Activated CD4-positive, alpha-beta T cell treated with anti-CD3 and anti-CD28 coated beads, Interleukin-2, amount 50 U/mL, for 24 hours (primary cell): ENCODE results near the gene TTC4.

Experiments used
- DNase-seq, 2 donors: peaks; one replicate each; pipeline ENCODE4 v3.0.0-alpha.2; 2020; ENCODE audit warnings: low read depth in 1 of 2, low spot score in 1 of 2

Gene TTC4

DNA sequence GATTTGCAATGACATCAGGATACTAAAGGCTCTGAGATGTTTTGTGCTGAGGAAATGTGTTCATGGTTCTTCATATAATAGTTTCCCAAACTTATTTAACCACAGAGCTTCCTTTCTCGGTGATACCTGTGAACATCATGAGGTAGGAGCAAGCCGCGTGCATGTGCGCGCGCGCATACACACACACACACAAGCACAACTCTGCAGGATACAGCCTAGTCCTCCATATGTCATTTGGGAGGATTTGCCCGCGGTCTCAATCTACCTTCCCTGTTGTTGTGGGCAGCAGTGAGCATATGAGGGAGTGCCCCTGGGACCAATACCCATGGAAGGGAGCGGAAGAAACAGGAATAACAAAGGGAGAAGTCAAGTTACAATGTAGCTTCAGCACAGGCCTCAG lies 12.2 kb upstream of the TTC4 start:
- no peak for DNase-seq

DNA sequence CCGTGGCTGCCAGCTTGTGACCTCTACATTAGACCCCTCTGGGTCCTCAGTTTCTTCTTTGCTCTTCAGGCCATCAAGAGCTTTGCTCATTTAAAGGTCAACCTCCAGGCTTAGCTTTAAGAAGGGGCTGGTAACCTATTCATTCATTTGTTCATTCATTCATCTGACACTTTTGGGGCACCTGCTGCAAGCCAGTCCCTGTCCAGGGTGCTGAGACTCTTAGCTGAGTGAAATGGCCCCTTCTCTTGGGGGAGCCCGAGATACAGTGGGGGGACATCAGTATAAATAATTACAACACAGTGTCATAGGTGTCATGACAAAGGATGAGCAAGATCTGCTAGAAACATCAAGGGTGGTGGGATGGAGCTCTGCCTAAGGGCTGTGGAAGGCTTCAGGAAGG lies 10.5 kb upstream of the TTC4 start:
- DNase-seq, result no peak

DNA sequence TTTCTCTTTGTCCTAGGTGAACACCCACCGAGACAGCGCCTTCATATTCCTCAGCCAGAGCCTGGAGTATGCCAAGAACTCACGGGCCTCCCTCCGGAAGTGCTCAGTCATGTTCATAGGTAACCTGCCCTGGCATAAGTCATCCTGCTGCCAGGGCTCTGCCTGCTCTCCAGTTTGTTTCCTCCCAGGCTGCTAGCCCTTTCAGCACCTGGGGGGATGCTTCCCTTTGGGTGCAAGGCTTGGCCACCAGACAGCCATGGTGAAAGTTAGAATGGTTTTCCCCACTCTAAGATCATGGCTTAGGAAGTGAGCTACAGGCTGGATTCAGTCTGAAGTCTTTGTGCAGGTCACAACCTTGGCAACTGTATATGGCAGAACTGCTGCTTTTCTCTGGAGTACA lies 9.2 kb upstream of the TTC4 start:
- no peak for DNase-seq

DNA sequence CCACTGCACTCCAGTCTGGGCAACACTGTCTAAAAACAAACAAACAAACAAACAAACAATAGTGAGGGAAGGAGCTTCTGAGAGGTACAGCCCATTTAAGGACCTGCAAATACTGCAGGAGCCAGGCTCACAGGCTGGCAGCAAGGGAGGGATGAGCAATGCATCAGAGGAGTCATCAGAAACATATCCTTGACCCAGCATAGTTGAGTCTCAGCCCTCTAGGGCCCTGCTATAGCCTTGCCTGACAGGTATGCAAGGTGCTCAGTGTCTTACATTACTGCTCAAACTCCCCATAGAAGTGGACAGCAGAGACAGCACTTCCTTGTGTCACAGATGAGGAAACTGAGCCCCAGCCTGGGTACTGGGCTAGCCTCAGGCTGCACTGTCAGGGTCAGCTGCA lies 7.3 kb upstream of the TTC4 start:
- no peak for DNase-seq

DNA sequence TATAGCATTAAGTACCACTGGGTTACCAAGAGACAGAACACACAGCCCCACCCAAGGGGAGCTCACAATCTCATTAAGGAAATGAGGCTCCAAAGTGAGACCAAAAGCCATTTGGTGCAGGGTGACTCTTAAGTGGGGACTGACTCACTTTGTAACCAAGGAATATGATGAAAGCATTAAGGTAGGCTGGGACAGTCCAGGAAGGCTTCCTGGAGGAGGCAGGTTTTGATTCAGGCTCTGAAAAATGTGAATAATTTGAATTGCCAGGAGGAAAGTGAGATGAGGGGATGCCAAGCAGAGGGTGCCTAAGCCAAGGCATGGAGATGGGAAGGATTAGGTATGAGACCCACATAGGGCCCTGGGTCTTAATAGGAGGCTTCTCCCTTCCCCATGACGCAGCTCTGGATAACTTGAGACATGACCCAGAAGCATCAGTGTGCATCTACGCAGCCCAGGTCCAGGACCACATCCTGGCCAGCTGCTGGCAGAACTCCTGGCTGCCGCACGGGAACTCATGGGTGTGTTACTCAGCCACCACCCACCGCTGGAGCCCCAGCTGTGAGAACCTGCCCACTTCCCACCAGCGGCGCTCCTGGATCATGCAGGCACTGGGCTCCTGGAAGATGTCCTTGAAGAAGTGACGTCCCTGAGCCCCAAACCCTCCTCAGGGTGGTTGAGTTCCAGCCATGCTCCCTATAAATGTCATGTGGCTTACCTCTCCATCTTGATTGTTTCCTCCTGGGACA lies 5.9 kb upstream of the TTC4 start:
- no peak for DNase-seq

DNA sequence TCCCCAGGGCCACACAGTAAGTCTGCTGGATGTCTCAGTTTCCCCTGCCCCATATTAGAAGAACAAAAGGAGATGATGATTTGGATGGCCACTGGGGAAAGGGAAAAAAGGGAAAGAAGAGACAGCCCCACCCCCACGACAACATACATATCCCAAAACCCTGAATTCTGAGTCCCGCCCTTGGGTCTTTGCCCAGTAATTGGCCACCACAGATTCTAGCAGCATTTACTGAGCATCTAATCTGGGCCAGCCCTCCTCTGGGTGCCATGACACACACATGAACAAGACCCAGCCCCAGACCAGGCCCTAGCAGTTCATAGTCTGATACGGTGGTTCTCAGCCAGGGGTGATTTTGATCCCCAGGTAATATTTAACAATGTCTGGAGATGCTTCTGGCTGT lies 5.2 kb upstream of the TTC4 start:
- DNase-seq, result no peak

DNA sequence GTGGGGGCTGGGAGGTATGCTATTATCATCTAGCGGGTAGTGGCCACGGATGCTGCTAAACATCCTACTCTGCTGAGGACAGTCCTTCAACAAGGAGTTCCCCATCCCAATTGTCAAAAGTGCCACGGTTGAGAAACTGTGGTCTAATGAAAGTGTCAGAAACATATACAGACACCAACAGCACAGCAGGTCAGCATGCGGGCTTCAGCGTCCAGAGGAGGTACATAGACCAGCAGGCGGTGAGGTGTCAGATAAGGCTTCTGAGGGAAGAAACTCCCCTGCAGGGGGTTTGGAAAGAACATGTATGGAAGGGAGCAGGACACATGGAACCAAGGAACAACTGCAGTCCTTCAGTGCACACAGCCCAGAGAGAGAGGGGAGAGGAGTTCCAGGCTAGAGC lies 4.8 kb upstream of the TTC4 start:
- no peak for DNase-seq

DNA sequence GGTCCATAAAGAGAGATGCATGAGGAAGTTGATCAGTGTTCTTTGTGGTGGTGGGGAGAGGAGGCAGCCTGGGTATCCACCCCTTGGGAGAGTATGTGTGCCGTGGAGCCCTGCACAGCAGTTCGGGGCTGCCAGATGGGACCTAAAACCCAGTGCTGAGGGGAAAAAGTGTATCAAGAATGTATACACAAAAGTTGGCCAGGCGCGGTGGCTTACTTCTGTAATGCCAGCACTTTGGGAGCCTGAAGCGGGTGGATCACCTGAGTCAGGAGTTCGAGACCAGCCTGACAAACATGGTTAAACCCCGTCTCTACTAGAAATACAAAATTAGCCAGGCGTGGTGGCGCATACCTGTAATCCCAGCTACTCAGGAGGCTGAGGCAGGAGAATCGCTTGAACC lies 4.1 kb upstream of the TTC4 start:
- DNase-seq, result no peak

DNA sequence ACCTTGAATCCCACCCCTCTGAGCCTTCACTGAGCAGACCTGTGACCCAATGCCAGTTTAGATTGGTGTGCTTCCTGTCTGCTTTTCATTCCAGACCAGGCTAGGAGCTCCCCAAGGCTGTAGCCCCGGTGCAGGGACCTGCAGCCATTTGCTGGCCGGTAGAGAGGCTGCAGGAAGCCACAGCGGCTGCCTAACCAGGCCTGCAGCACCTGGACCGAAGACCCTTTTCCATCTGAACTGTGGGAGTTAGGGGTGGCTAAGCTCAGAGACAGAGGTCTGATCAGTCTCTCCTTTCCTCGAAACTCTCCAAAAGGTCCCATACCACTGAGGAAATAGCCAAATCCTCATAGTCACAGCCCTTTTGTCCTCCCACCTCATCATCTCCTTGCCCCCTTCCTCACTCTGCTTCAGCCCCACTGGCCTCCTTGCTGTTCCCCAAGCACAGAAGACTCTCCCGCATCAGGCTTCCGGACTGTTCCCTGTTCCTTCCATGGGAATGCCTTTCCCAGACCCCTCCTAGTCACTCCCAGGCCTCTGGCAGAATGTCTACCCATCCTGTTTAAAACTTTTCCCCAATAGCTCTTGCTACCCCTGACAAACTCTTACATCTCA lies 674 bp upstream of the TTC4 start:
- DNase-seq, result no peak

DNA sequence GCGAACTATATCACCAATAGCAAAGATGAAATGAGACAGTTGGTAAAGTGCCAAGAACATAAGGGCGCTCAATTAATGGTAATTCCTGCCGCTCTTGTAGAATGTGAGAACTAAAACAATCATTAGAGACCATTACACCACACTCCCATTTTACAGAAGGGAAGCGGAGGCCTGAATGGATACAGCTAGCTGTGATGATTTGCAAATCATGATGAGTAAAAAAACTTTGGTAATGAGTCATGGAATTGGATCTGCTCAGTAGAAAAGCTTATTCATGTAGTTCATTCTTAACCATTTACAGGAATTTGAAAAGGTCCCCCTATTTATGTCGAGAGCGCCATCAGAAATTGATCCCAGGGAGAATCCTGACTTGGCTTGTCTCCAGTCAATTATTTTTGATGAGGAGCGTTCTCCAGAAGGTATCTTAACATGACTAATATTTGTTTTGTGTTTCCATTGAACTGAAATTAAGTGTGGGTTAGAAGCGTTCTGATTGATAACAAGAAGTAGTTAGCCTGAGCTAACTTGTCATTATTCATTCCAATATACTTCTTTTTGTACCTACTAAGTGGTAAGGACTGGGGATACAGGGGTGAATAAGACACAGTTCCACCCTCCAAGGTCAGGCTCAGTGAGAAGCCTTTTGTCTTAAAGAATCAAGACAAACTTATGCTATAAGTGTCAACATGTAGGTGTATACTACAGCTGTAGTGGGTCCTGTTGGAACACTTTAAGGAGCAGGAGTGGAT lies 812 bp downstream of the TTC4 start:
- DNase-seq, result peak in 1 of 2 donors; percentile 18

DNA sequence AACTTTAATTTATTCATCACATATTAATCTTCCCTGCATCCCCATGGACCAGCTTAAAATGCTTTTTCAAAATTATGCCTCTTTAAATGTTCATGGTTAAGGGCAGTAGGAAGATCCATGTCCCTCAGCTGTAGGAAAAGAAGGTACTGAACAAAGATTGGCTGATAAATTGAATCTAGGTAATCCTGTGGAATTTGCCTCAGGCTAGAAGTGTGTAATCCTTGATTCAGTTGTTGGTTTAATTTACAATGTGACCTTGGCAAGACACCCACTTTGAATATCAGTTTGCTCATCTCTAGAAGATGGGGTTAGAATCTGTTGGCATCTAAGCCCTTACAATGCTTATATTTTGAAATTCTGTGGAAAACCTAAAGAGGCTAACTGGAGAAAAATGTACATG lies 6.1 kb downstream of the TTC4 start:
- no peak for DNase-seq

DNA sequence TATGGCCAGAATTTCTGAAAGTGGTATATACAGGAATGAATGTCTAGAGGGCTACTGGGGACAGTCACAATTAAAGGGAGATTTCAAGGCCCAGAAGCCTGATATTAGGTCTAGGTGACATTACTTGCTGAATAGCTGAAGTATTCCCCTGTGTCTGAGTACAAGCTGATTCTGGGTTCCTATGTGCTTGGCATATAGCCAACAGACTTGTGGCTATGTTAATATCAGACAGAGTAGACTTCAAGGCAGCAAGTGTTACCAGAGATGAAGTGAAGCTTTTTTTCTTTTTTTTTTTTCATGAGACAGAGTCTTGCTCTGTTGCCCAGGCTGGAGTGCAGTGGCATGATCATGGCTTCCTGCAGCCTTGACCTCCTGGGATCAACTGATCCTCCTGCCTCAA lies 8.3 kb downstream of the TTC4 start:
- DNase-seq, result no peak

DNA sequence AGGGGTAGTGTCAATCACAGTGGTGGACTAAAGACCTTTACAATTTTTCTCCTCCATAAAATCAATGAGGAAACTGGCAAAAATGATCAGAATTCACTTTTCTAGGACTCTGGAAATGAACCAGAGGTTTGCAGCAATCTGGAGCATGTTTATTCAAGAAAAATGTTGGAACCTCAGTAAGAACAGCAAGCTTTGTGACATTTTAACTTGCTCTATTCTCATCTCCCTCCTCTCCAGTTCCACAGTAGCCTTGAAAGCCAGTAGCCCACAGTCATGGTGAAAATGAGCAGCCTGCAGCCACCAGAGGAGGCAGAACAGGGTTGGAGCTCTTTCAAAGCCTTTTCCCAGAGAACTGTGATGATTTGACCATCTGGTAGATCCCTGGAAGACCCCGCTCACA lies 9.1 kb downstream of the TTC4 start:
- no peak for DNase-seq

DNA sequence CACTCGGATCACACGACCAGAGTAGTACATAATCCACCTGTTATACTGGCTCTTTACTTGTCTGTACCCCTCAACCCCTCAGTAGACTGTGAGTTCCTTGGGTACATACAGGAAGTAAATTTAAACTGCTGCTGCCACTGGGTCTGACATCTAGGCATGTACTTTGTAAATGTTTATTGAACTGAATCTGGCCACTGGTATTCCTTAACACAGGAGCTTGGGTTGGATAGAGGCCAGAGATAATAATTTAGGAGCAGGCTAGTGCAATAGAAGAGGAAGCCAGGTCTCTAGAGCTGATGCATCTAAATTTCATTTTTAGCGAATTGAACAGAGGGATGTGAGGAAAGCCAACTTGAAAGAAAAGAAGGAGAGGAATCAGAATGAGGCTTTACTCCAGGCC lies 12.4 kb downstream of the TTC4 start:
- no peak for DNase-seq

DNA sequence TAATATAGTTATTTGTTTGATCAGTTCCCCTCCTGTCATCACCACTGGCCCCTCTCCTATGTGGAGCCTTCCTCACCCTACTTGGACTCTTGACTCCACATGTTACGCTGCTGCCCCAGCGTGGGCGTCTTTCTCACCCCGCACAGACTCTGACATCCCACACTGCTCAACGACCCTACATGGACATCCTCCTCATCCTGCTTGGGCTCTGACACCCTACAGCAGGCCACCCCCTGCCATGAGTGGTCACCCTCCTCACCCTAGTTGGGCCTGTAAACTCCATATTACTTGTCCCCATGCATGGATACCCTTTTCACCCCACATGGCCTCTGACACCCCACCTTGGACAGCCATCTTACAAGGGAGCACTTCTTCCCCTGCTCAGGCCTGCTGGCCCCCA lies 21.0 kb downstream of the TTC4 start:
- DNase-seq, result no peak

DNA sequence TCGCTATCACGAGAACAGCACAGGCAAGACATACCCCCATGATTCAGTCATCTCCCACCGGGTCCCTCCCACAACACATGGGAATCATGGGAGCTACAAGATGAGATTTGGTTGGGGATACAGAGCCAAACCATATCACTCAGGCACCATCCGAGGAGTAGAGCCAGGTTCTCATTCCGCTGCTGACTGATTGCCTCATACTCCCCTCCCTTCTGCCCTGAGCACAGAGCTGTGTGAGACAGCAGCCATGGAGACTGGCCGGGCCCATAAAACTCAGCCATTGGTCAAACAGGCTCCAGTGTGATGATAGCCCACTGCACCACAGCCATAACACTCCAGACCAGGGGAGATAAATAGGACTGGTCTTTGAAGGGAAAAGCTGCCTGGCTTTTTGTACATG lies 22.6 kb downstream of the TTC4 start:
- DNase-seq, result no peak

DNA sequence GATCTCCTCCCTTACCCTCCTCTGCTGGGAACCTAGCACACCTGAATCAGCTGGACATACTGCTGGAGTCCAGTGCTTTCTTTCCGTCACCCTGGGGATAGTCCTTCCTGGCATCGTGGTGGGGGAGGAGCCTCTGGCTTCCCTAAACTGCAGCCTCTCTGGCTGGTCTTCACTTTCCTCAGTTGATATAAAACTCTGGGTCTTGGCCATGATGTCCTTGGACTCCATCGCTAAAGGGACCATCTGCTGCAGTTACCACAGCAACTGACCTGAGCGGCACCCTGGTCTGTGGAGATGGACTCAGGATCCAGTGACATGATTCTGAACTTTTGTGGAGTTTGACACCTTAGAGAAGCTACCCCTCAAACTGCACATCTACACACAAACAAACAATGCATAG lies 25.9 kb downstream of the TTC4 start:
- DNase-seq, result no peak

DNA sequence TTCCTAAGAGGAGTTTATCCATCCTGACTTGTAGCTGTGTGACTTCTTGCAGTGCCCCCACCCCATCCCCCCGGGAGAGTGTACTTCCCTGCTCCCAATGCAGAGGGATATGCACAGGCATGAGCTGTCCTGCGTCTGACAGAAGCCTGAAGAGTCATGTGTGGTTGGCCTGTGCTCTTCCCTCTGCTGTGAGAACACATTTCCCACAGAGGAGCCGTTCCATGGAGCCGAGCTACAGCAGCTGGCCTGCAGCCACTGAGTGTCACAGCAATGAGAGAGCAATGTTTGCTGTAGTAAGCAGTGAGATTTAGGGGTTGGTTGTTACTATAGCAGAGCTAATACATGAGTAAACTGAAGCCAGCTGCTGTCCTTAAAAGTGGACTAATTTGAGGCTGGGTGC lies 26.6 kb downstream of the TTC4 start:
- DNase-seq, result no peak

DNA sequence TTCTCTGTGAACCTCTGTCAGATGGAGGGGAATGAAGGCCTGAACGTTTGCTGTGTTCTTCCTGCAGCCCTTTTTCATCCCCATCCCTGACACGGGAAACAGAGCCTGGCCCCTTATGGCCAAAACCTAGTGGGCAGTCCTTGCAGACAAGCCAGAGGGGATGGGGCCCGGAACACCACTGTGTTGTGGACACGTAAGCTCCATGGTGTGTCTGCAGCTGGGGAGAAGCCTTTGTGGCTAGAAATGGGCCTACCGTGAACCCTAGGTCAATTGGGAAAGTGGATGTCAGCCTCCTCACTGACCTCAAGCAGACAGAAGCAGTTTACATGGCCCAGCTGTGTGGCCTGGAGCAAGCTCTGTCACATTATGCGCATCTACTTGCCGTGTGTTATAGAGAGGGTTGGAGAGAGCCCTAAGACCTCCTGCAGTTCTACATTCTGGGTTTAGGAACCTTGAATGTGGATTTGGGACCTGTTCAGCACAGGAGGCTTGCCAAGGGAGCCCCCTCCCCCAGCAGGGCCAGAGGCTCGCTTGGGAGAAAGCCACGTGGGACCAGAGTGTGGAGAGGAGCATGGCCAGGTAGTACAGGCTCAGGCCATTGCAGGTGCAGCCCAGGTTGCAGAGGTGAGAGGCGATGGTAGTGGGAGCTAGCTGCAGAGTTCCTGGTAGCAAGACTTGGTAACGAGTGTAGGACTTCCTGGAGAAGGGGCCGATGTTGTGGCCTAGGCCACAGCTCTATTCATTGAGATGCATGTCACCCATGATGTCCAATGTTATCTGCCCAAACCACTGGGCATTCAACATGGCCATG lies 28.0 kb downstream of the TTC4 start:
- DNase-seq, result no peak

DNA sequence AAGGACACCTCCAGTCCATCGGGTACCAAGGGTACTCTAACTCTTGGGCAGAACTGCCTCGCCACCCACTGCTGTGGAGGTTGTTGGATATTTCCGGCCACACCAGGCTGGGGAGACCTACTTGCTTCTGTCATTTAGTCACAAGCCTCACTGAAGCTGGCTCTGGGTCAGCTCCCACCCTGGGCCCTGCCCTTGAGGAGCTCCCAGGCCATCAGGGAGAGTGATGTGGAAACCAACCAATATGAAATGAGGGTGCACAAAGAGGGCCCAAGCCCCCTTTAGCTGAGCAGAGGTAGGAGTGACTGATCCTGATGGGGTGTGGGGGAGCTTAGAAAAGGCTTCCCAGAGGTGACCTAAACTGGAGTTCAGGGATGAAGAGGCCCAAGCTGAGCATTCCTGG lies 29.0 kb downstream of the TTC4 start:
- DNase-seq, result no peak

DNA sequence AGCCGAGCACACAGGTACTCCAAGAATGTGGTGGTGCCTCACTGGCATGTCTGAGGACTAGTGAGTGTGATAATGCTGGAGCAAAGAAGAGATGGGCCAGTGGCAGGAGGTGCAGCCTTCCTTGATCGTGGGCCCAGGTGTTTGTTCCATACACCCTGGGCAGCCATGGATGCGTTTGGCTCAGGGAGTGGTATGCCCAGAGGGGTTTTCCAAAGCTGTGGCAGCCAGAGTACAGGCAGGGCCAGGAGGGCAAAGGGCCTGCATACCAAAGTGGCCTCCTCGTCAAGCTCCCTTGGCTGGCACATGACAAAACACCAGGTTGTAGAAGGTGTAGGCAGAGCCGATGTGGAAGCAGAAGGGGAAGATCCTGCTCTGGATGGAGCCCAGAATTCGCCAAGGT lies 29.6 kb downstream of the TTC4 start:
- no peak for DNase-seq

DNA sequence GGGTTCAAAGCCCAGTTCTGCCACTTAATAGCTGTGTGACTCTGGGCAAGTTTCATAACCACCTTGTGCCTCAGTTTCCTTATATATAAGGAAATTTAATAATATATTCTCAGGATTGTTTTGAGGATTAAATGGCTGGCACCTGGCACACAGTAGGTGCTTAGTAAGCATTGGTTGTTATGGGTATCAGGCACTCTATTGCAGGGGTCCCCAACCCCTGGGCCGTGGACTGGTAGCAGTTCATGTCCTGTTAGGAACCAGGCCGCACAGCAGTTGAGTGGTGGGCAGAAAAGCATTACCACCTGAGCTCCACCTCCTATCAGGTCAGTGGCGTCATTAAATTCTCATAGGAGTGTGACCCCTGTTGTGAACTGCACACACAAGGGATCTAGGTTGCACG lies 30.2 kb downstream of the TTC4 start:
- no peak for DNase-seq
